GM12801 (cell line): ENCODE measurements around the gene TXNRD1.

Source experiments
- CTCF ChIP-seq: IDR thresholded peaks from one replicate; pipeline ENCODE4 v1.5.1; 2011; ENCODE audit warnings: control low read depth; ENCODE audit not compliant: insufficient read length; ENCODE audit errors: extremely low read depth

TXNRD1 gene

GRCh38 chr12:104306943-104307654 lies 91.5 kb downstream of the TXNRD1 start:
- TF ChIP-seq CTCF = no peak

GRCh38 chr12:104307655-104308000 lies 92.0 kb downstream of the TXNRD1 start:
- no peak for TF ChIP-seq CTCF

GRCh38 chr12:104309446-104309993 lies 93.9 kb downstream of the TXNRD1 start:
- TF ChIP-seq CTCF = no peak

GRCh38 chr12:104310751-104311633 lies 95.4 kb downstream of the TXNRD1 start:
- no peak for TF ChIP-seq CTCF

- no peak for TF ChIP-seq CTCF
These were observed 96.6 kb downstream of the TXNRD1 start for GRCh38 chr12:104312202-104312601.

- no peak for TF ChIP-seq CTCF
These were observed 97.1 kb downstream of the TXNRD1 start for GRCh38 chr12:104312654-104313053.

GRCh38 chr12:104313568-104314241 lies 98.1 kb downstream of the TXNRD1 start:
- no peak for TF ChIP-seq CTCF
